NT2/D1 (cell line): Measurements from ENCODE around the gene PATJ.

Experiments
- SUZ12 ChIP-seq: IDR thresholded peaks from 2 replicates; pipeline ENCODE4 v1.6.1; 2011; ENCODE audit not compliant: insufficient read length, insufficient read depth; ENCODE audit errors: extremely low read depth
- ZNF274 ChIP-seq: IDR thresholded peaks from 2 replicates; pipeline ENCODE4 v1.6.1; 2011; ENCODE audit warnings: mild to moderate bottlenecking, low read depth, low read length

DNA sequence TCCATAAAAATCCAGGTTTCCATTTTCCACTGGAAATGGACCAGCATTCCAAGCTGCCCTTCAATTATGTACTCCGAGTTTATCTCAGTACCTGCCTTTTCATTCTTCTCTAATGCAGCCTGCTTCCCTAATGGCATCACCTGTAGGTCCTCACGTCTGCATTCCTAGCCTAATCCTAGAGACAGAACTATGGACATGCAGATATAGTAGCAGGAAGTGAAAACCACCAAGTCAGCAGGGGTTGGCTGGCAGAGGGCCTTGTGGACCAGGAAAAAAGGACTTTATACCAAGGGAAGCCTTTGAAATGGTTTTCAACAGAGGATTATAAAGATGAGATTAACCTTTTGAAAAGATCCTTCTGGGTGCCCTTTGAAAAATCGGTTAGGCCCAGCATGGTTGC is 316.7 kb downstream of the PATJ start:
- no peak for TF ChIP-seq ZNF274
- no peak for TF ChIP-seq SUZ12
